ENCODE measurements around the gene OTOP2.
"Not testable (repeated sequence)": the region's sequence is repeated elsewhere in the genome, so short reads cannot be mapped to it uniquely, and the experiment has no call there.

Gene OTOP2

GRCh38 chr17:74964988-74965622, 41.0 kb downstream of the OTOP2 start:
- H3K27ac ChIP-seq, result no peak overlapping the region
- no peak for DNase-seq (ENCODE audit: low read depth, low spot score)

- DNase-seq (ENCODE audit: low read depth, low spot score), result no peak
- H3K27ac ChIP-seq, result no peak overlapping the region
These were observed 44.3 kb downstream of the OTOP2 start for GRCh38 chr17:74968361-74968780.

GRCh38 chr17:74969501-74969900, 45.4 kb downstream of the OTOP2 start:
- H3K27ac ChIP-seq; DNase-seq (ENCODE audit: low read depth, low spot score): not testable (repeated sequence)

- no peak overlapping the region for H3K27ac ChIP-seq
- DNase-seq (ENCODE audit: low read depth, low spot score), result no peak
These were observed 46.3 kb downstream of the OTOP2 start for GRCh38 chr17:74970395-74970794.

- DNase-seq (ENCODE audit: low read depth, low spot score), result no peak
- no peak overlapping the region for H3K27ac ChIP-seq
These were observed 47.2 kb downstream of the OTOP2 start for GRCh38 chr17:74971069-74971841.

- DNase-seq (ENCODE audit: low read depth, low spot score), result no peak
These were observed 47.7 kb downstream of the OTOP2 start for GRCh38 chr17:74971842-74972106.

DNA sequence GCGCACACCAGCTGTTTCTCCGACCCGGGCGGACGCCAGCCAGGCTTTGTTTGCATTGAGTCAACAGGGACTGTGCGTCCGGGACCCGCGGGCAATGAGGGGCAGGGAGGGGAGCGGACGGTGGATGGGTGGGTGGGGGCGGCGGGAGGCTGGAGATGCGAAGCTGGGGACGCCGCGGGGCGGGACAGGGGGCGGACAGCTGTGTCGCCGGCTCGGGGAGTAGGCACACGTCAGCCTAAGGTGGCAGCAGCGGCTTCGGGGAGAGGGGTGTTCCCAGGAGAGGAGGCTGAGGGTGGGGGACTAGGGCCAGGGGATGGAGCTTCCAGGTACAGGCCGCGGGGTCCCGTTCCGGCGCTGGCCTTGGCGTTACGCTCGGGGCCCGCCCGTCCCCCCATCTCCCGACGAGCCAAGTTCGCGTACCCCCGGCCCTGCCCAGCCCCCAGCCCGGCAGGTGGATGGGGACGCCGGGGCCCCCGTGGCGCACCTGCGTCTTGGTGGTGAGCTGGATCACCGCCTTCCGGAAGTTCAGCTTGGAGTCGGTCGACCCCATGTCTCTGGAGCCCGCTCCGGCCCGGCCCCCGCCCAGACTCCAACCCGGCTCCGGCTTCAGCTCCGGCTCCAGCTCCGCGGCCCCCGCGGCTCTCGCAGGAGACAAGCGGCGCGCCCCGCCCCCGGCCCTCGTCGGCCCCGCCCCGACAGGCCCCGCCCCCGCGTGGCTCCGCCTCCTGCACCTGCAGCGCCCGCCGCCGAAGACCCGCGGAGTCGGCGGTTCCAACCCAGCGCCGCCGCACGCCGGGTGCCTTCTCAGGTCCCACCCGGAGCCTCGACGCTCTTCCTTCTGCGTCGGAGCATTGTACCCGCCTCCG, 48.3 kb downstream of the OTOP2 start, which contains the start of gene HID1:
TSS of gene HID1 (minus strand) at position 653 of the 866 bp plus-strand sequence. CDS start at position 550, 103 bp downstream.
- no peak within 1 kb of the TSS for H3K27ac ChIP-seq
- no peak for DNase-seq (ENCODE audit: low read depth, low spot score)

More at GRCh38 chr17:74971842-74972106, 47.7 kb downstream of the OTOP2 start:
- H3K27ac ChIP-seq, result no peak overlapping the region

GRCh38 chr17:74972973-74973328, 48.9 kb downstream of the OTOP2 start:
- H3K27ac ChIP-seq, result no peak overlapping the region
- DNase-seq (ENCODE audit: low read depth, low spot score), result no peak

DNA sequence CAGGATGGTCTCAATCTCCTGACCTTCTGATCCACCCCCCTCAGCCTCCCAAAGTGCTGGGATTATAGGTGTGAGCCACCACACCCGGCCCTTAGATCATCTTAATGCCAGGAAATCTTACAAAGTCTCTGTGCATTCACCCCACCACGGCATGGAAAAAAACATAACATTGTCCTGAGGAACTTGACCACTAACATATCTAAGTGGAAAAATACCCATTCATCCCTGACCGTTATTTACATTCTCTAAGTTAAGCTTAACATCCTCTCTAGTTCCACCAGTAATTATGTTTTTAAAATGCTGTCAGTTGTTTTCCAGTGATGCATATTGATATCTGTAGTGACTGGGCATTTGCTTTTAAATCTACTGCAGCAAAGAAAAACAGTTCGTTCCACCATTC, 51.9 kb downstream of the OTOP2 start:
- H3K27ac ChIP-seq, result no peak overlapping the region
- DNase-seq (ENCODE audit: low read depth, low spot score), result no peak

- H3K27ac ChIP-seq, result no peak overlapping the region
- no peak for DNase-seq (ENCODE audit: low read depth, low spot score)
These were observed 53.7 kb downstream of the OTOP2 start for GRCh38 chr17:74977802-74978201.

GRCh38 chr17:74978240-74978639, 54.2 kb downstream of the OTOP2 start:
- DNase-seq (ENCODE audit: low read depth, low spot score), result no peak
- H3K27ac ChIP-seq, result no peak overlapping the region

- no peak overlapping the region for H3K27ac ChIP-seq
- DNase-seq (ENCODE audit: low read depth, low spot score), result no peak
These were observed 55.5 kb downstream of the OTOP2 start for GRCh38 chr17:74979408-74980146.

GRCh38 chr17:74981318-74981978, 57.4 kb downstream of the OTOP2 start:
- no peak for DNase-seq (ENCODE audit: low read depth, low spot score)
- peak overlapping the region; percentile 44 for H3K27ac ChIP-seq

GRCh38 chr17:74981979-74982662, 58.0 kb downstream of the OTOP2 start:
- no peak for DNase-seq (ENCODE audit: low read depth, low spot score)

GRCh38 chr17:74982663-74983313, 58.7 kb downstream of the OTOP2 start:
- DNase-seq (ENCODE audit: low read depth, low spot score), result not testable (repeated sequence)
- H3K27ac ChIP-seq, result peak overlapping the region; percentile 44

More at GRCh38 chr17:74981979-74982662, 58.0 kb downstream of the OTOP2 start:
- H3K27ac ChIP-seq, result peak overlapping the region; percentile 44
